K562 (cell line): ENCODE measurements around the gene ARPP21. TPM values are rescaled to one million over a fixed set of nuclear protein-coding genes. Genes with fewer than 3 reads are reported as not detected.

ENCODE experiments used
- ATAC-seq: fragments of 200-7000 bp; cut with Tn5 transposase; 3 replicates; pipeline ENCODE4 v1.9.1; 2020; ENCODE audit warnings: moderate library complexity
- BruUV-seq: library from RNA; stranded (reverse); fragments of 400-500 nt; replicated peaks from 2 replicates; lab custom pipeline; 2021; lab: Mats Ljungman, UMichigan
- CTCF ChIA-PET: fragments of 300-600 bp; formaldehyde crosslinking; extraction: SDS; loops from one replicate; lab custom pipeline; 2021; ENCODE audit warnings: low intra/inter-chr PET ratio; lab: Yijun Ruan, JAX
- POLR2A ChIA-PET: fragments of 300-600, 350-650 bp; sonication (Branson Sonifier 250); formaldehyde crosslinking; extraction: SDS; loops from one replicate; lab custom pipeline; 2021; ENCODE audit warnings: antibody characterized with exemption, inconsistent platforms; lab: Yijun Ruan, JAX
- DNase-seq, 4 experiments: peaks; one replicate each; pipeline versions ENCODE4 v3.0.0 to v3.0.0-alpha.2; 2011 to 2018; ENCODE audit warnings: low spot score in 3 of 4, mixed read lengths in 3 of 4; ENCODE audit errors: extremely low read depth in 1 of 4
- FAIRE-seq: peaks from 2 replicates; lab custom pipeline; 2011; peaks lifted over from hg19 to GRCh38; lab: Jason Lieb, UNC
- H2AFZ ChIP-seq: 2 replicates; pipeline ENCODE4 v1.6.0; 2011; ENCODE audit warnings: low read depth, low read length, control low read depth, inconsistent platforms
- H3K27ac ChIP-seq: fragments of 200-600 bp; 3 replicates; pipeline ENCODE4 v1.8.0; 2011; ENCODE audit warnings: low read depth, mild to moderate bottlenecking, control low read depth, inconsistent platforms, low read length, moderate library complexity, mixed read lengths; ENCODE audit errors: extremely low read depth
- H3K27me3 ChIP-seq, 2 experiments: fragments of 300-600 bp in 1 of 2; 2 replicates in 1 of 2; 3 replicates in 1 of 2; pipeline versions ENCODE4 v1.6.0 to v1.8.0; 2011; ENCODE audit warnings: inconsistent platforms in 2 of 2, low read length in 2 of 2, mild to moderate bottlenecking in 1 of 2, mixed read lengths in 1 of 2, moderate library complexity in 1 of 2; ENCODE audit not compliant: control insufficient read depth in 2 of 2, insufficient read depth in 2 of 2
- H3K36me3 ChIP-seq: fragments of 300-600 bp; 3 replicates; pipeline ENCODE4 v1.8.0; 2011; ENCODE audit warnings: mild to moderate bottlenecking, low read length, inconsistent platforms; ENCODE audit not compliant: control insufficient read depth, insufficient read depth
- H3K4me1 ChIP-seq, 2 experiments: fragments of 200-600 bp in 1 of 2; replicated peaks in 1 of 2; 2 replicates in 1 of 2; 3 replicates in 1 of 2; pipeline versions ENCODE4 v1.5.1 to v1.8.0; 2011; ENCODE audit warnings: inconsistent platforms in 2 of 2, low read length in 2 of 2, mild to moderate bottlenecking in 1 of 2, mixed read lengths in 1 of 2, moderate library complexity in 1 of 2; ENCODE audit not compliant: control insufficient read depth in 2 of 2, insufficient read depth in 2 of 2
- H3K4me2 ChIP-seq: 2 replicates; pipeline ENCODE4 v1.6.1; 2011; ENCODE audit warnings: low read length, control low read depth, inconsistent platforms, mixed read lengths; ENCODE audit not compliant: insufficient read depth
- H3K4me3 ChIP-seq: fragments of 200-600 bp; sonication (generic), shearing (Covaris generic); 2 replicates; pipeline ENCODE4 v1.5.1; 2016; ENCODE audit warnings: control low read depth, inconsistent platforms
- H3K79me2 ChIP-seq: fragments of 200-600 bp; 3 replicates; pipeline ENCODE4 v1.8.0; 2011; ENCODE audit warnings: low read length, inconsistent platforms; ENCODE audit not compliant: control insufficient read depth, insufficient read depth
- H3K9ac ChIP-seq, 2 experiments: 2 replicates each; pipeline versions ENCODE4 v1.6.0 to v1.6.1; 2011; ENCODE audit warnings: low read depth in 2 of 2, low read length in 2 of 2, control low read depth in 1 of 2, inconsistent platforms in 1 of 2, mild to moderate bottlenecking in 1 of 2, mixed read lengths in 1 of 2; ENCODE audit not compliant: insufficient read depth in 1 of 2
- H3K9me1 ChIP-seq: one replicate; pipeline ENCODE4 v1.6.0; 2011; ENCODE audit warnings: inconsistent platforms, mild to moderate bottlenecking, low read length, moderate library complexity; ENCODE audit not compliant: control insufficient read depth, insufficient read depth
- H3K9me3 ChIP-seq: replicated peaks from 2 replicates; pipeline ENCODE4 v1.5.1; 2011; ENCODE audit warnings: low read depth, low read length, inconsistent platforms; ENCODE audit not compliant: control insufficient read depth, insufficient read depth
- H4K20me1 ChIP-seq: replicated peaks from 2 replicates; pipeline ENCODE4 v1.6.1; 2011; ENCODE audit warnings: low read length, inconsistent platforms, mixed read lengths; ENCODE audit not compliant: control insufficient read depth, insufficient read depth
- BDP1 ChIP-seq: IDR thresholded peaks from 3 replicates; pipeline ENCODE4 v1.6.1; 2011; ENCODE audit not compliant: insufficient read length, insufficient read depth
- CREBBP ChIP-seq: IDR thresholded peaks from one replicate; pipeline ENCODE4 v1.6.1; 2012; ENCODE audit warnings: low read depth, mild to moderate bottlenecking, control low read depth, inconsistent platforms, low read length
- ETS2 ChIP-seq: IDR thresholded peaks from 2 replicates; pipeline ENCODE4 v1.6.1; 2016; ENCODE audit warnings: borderline replicate concordance, missing genetic modification characterization, mild to moderate bottlenecking, moderate library complexity, missing compliant biosample characterization; ENCODE audit not compliant: poor library complexity, severe bottlenecking
- MAZ ChIP-seq, 2 experiments: fragments of 450-650 bp in 1 of 2; sonication (generic) in 1 of 2; formaldehyde crosslinking; IDR thresholded peaks in 1 of 2; conservative IDR thresholded peaks in 1 of 2; 2 replicates each; pipeline versions ENCODE4 v1.4.0 to v1.5.0; 2020; ENCODE audit warnings: mild to moderate bottlenecking in 1 of 2, missing genetic modification reagents in 1 of 2
- NFE2L1 ChIP-seq: fragments of 450-650 bp; IDR thresholded peaks from 2 replicates; pipeline ENCODE4 v1.6.1; 2016; ENCODE audit warnings: missing genetic modification characterization, low read depth, mild to moderate bottlenecking, missing compliant biosample characterization, moderate library complexity, borderline replicate concordance
- OTX1 ChIP-seq: fragments of 450-650 bp; formaldehyde crosslinking; IDR thresholded peaks from 2 replicates; pipeline ENCODE4 v1.4.0; 2022; ENCODE audit warnings: mild to moderate bottlenecking
- TBL1XR1 ChIP-seq, 2 experiments: IDR thresholded peaks; 2 replicates each; pipeline ENCODE4 v1.6.1; 2012; ENCODE audit warnings: improper control_type of control experiment in 2 of 2, low read length in 2 of 2, mild to moderate bottlenecking in 1 of 2
- U2AF1 ChIP-seq: fragments of 200-400 bp; formaldehyde crosslinking; optimal IDR thresholded peaks from 2 replicates; pipeline ENCODE3; 2017; ENCODE audit warnings: mild to moderate bottlenecking, low read depth, low read length, moderate library complexity
- ZNF12 ChIP-seq: sonication (generic); formaldehyde crosslinking; IDR thresholded peaks from 2 replicates; pipeline ENCODE4 v1.4.0; 2020; ENCODE audit warnings: mild to moderate bottlenecking, missing genetic modification reagents
- ZNF3 ChIP-seq: fragments of 250-450 bp; sonication (Bioruptor Pico); IDR thresholded peaks from 2 replicates; pipeline ENCODE4 v1.5.0; 2021; ENCODE audit warnings: mild to moderate bottlenecking, moderate library complexity
- ZNF507 ChIP-seq: conservative IDR thresholded peaks from 2 replicates; pipeline ENCODE4 v1.6.1; 2017; ENCODE audit warnings: missing genetic modification characterization, missing compliant biosample characterization
- ZNF830 ChIP-seq: fragments of 250-450 bp; sonication (Bioruptor Pico); IDR thresholded peaks from 2 replicates; pipeline ENCODE4 v1.5.0; 2021; ENCODE audit warnings: mild to moderate bottlenecking
- ZSCAN29 ChIP-seq: fragments of 450-650 bp; IDR thresholded peaks from 2 replicates; pipeline ENCODE4 v1.6.1; 2017
- WGBS: fragments of 100-300 bp; shearing (Covaris generic); methylation state at CpG from one replicate; pipeline ENCODE4 v1.1.6; 2016; ENCODE audit warnings: low coverage, mixed read lengths; ENCODE audit not compliant: insufficient coverage; ENCODE audit errors: missing lambda C conversion rate; 5-methylcytosine and 5-hydroxymethylcytosine counted together
- in situ Hi-C: fragments of 300-500 bp; cut with MboI; formaldehyde crosslinking; loops from 4 replicates; pipeline ENCODE4 v1.15.0; 2018; ENCODE audit warnings: inconsistent platforms, mixed read lengths
- intact Hi-C: fragments of 100-400 bp; cut with micrococcal nuclease; formaldehyde crosslinking; loops from 2 replicates; pipeline ENCODE4 v1.14.2; 2022
- polyA plus RNA-seq, 8 experiments: library from polyadenylated mRNA; depleted of rRNA in 4 of 8; stranded (reverse) in 5 of 8; unstranded in 3 of 8; fragments of >200 nt; fragmentation: Nextera tagmentation in 2 of 8; fragmentation: Illumina TruSeq in 1 of 8; extraction: Ambion mirVana in 2 of 8; extraction: Trizol in 1 of 8; gene quantifications; 2 replicates each; pipeline versions ENCODE4 v1.2.1 to v1.2.3, GENCODE V29; 2011 to 2014; ENCODE audit warnings: inconsistent platforms in 1 of 8, missing spikeins in 1 of 8
- total RNA-seq, 7 experiments: library from RNA; depleted of rRNA in 6 of 7; stranded (reverse); fragments of >200 nt in 6 of 7; fragmentation: Illumina TruSeq in 2 of 7; extraction: Trizol in 2 of 7; gene quantifications; 2 replicates each; pipeline versions ENCODE4 v1.2.1 to v1.2.3, GENCODE V29; 2011 to 2021; ENCODE audit warnings: low replicate concordance in 1 of 7
- TF ChIP-seq, protein P1 (sequence below): fragments of 450-650 bp; IDR thresholded peaks from 2 replicates; pipeline ENCODE4 v1.6.1; 2016; ENCODE audit warnings: mild to moderate bottlenecking
- TF ChIP-seq, protein P2 (sequence below), 2 experiments: fragments of 200-800 bp in 1 of 2; sonication (Bioruptor generic) in 1 of 2; sonication (generic) in 1 of 2; formaldehyde crosslinking in 1 of 2; IDR thresholded peaks in 1 of 2; conservative IDR thresholded peaks in 1 of 2; 2 replicates each; pipeline versions ENCODE4 v1.5.0 to v1.6.1; 2016 to 2020; ENCODE audit warnings: missing compliant biosample characterization in 1 of 2, missing genetic modification characterization in 1 of 2, missing genetic modification reagents in 1 of 2
- TF ChIP-seq, protein P3 (sequence below): IDR thresholded peaks from 2 replicates; pipeline ENCODE4 v1.6.1; 2016; ENCODE audit warnings: missing genetic modification characterization, missing compliant biosample characterization

The ARPP21 gene
- total and polyA plus RNA-seq, 9 of the 15 experiments (the other 6 are each of a cell fraction or from before 2014, with no cell fraction given), result not detected

DNA sequence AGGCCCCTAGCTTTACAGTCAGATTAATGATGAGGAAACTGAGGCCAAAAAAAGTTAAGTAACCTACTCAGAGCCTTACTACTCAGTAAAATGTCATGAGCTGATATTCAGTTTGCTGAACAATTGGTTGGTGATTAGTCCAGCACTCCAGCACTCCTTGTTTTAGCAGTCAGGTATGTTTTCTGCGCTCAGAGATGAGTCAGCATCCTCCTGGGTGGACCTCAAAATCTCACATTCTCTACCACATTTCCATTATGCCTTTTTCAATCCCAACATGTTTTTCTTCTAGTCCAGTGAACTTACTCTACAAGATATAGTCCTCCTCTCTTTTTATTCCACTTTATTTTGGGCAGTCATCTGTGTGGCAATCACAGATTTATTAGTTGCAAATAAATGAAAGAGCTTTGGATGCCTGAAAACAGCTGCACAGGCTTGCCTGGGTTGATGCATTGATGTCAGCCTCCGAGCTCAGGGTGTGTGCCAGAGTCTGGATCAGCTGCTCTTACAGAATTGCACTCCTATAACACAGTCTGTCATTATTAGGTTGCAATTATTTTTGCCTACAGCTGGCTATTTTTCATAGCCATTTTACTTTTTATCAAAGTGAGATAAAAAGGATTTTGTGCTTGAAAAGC is 133.2 kb downstream of the ARPP21 start:
- FAIRE-seq, result no peak
- ChIA-PET POLR2A (no interaction called here), CTCF (no interaction called here)
- Histone ChIP-seq H3K4me1 (no peaks in the 10 kb centered on the region), H3K9me1 (no peaks in the 10 kb centered on the region), H3K79me2 (no peaks in the 10 kb centered on the region), H3K4me2 (no peak overlapping the region), H3K36me3 (no peaks in the 10 kb centered on the region), H3K27me3 (no peaks in the 10 kb centered on the region), H3K27ac (no peak overlapping the region), H2AFZ (no peak overlapping the region), H4K20me1 (no peaks in the 10 kb centered on the region), H3K9ac (no peak overlapping the region), H3K9me3 (peaks cover 5% of the 10 kb centered on the region; the same call in 1 of the 2 replicates), H3K4me3 (no peak overlapping the region)
- BruUV-seq, result no TSS peak
- no peak for ATAC-seq
- DNase-seq, result no peak
- intact Hi-C loops (no loop called here), in situ Hi-C loops (no loop called here)
- 0% methylated on average over 2 of the region's 2 CpGs for WGBS
- no peak for TF ChIP-seq ZNF830 (CRISPR knock-in tag)
- TF ChIP-seq NFE2L1, result no peak
- no peak for TF ChIP-seq TBL1XR1 (IDR thresholded peaks at IDR 0.05; ENCODE audit: low read length in 2 of 2)
- TF ChIP-seq OTX1, result no peak
- TF ChIP-seq ZNF507, result no peak
- TF ChIP-seq, protein P1, sequence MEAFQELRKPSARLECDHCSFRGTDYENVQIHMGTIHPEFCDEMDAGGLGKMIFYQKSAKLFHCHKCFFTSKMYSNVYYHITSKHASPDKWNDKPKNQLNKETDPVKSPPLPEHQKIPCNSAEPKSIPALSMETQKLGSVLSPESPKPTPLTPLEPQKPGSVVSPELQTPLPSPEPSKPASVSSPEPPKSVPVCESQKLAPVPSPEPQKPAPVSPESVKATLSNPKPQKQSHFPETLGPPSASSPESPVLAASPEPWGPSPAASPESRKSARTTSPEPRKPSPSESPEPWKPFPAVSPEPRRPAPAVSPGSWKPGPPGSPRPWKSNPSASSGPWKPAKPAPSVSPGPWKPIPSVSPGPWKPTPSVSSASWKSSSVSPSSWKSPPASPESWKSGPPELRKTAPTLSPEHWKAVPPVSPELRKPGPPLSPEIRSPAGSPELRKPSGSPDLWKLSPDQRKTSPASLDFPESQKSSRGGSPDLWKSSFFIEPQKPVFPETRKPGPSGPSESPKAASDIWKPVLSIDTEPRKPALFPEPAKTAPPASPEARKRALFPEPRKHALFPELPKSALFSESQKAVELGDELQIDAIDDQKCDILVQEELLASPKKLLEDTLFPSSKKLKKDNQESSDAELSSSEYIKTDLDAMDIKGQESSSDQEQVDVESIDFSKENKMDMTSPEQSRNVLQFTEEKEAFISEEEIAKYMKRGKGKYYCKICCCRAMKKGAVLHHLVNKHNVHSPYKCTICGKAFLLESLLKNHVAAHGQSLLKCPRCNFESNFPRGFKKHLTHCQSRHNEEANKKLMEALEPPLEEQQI, result no peak
- TF ChIP-seq U2AF1, result no peak
- TF ChIP-seq, protein P2, sequence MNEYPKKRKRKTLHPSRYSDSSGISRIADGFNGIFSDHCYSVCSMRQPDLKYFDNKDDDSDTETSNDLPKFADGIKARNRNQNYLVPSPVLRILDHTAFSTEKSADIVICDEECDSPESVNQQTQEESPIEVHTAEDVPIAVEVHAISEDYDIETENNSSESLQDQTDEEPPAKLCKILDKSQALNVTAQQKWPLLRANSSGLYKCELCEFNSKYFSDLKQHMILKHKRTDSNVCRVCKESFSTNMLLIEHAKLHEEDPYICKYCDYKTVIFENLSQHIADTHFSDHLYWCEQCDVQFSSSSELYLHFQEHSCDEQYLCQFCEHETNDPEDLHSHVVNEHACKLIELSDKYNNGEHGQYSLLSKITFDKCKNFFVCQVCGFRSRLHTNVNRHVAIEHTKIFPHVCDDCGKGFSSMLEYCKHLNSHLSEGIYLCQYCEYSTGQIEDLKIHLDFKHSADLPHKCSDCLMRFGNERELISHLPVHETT (CRISPR knock-in tag; conservative IDR thresholded peaks at IDR 0.05 in 1 of 2, IDR thresholded peaks at IDR 0.05 in 1 of 2), result no peak
- TF ChIP-seq ZNF12 (CRISPR knock-in tag), result no peak
- TF ChIP-seq MAZ (CRISPR knock-in tag; conservative IDR thresholded peaks at IDR 0.05 in 1 of 2, IDR thresholded peaks at IDR 0.05 in 1 of 2), result no peak
- no peak for TF ChIP-seq ZSCAN29
- no peak for TF ChIP-seq ZNF3 (CRISPR knock-in tag)
- no peak for TF ChIP-seq ETS2
- TF ChIP-seq, protein P3, sequence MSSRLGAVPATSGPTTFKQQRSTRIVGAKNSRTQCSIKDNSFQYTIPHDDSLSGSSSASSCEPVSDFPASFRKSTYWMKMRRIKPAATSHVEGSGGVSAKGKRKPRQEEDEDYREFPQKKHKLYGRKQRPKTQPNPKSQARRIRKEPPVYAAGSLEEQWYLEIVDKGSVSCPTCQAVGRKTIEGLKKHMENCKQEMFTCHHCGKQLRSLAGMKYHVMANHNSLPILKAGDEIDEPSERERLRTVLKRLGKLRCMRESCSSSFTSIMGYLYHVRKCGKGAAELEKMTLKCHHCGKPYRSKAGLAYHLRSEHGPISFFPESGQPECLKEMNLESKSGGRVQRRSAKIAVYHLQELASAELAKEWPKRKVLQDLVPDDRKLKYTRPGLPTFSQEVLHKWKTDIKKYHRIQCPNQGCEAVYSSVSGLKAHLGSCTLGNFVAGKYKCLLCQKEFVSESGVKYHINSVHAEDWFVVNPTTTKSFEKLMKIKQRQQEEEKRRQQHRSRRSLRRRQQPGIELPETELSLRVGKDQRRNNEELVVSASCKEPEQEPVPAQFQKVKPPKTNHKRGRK (tag), result no peak
- TF ChIP-seq CREBBP, result no peak
- TF ChIP-seq BDP1, result no peak
